AG10803 (cell line): ENCODE results near the gene IPO4.

Experiments used
- DNase-seq: peaks from one replicate; pipeline ENCODE4 v3.0.0; 2010; ENCODE audit warnings: low read depth
- H3K4me3 ChIP-seq: 2 replicates; pipeline ENCODE4 v1.5.1; 2011; ENCODE audit warnings: mild to moderate bottlenecking, low read length, control low read depth
- TF ChIP-seq, protein P1 (sequence below): conservative IDR thresholded peaks from 2 replicates; pipeline ENCODE4 v1.5.1; 2011; ENCODE audit warnings: mild to moderate bottlenecking, low read length, control low read depth, inconsistent platforms

IPO4 gene

DNA sequence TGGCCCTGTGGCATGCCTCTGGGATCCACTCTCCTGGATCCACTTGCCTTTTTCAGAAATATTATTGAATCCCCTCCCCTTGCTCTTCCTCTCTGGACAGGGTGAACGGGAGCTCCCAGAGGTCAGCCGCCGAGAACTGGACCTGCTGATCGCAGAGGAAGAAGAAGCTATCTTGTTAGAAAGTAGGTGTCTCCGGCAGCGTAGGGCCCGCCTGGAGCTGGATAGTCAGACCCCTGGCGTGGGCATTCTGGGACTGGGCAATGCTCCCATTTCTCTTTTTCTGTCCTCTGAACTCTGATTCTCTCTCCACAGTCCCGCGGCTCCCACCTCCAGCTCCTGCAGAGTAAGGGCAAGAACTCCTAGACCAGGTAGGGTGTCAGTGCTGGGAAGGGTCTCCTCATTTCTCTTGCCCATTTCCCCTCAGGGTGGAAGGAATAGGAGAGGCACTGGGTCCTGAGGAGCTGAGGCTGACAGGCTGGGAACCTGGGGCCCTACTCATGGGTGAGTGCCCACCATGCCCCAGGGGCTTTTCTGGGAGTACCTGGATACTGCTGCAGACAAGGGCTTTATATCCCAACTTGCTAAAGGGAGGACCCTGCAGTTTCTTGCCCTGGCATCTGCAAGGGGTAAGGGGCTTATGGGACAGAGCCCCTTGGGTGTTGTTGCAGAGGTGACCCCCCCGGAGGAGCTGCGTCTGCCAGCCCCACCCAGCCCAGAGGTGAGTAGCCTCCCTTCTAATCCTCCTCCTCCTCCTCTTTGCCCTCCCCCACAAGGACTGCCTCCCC, 11.4 kb downstream of the IPO4 start:
- DNase-seq = no peak
- TF ChIP-seq, protein P1, sequence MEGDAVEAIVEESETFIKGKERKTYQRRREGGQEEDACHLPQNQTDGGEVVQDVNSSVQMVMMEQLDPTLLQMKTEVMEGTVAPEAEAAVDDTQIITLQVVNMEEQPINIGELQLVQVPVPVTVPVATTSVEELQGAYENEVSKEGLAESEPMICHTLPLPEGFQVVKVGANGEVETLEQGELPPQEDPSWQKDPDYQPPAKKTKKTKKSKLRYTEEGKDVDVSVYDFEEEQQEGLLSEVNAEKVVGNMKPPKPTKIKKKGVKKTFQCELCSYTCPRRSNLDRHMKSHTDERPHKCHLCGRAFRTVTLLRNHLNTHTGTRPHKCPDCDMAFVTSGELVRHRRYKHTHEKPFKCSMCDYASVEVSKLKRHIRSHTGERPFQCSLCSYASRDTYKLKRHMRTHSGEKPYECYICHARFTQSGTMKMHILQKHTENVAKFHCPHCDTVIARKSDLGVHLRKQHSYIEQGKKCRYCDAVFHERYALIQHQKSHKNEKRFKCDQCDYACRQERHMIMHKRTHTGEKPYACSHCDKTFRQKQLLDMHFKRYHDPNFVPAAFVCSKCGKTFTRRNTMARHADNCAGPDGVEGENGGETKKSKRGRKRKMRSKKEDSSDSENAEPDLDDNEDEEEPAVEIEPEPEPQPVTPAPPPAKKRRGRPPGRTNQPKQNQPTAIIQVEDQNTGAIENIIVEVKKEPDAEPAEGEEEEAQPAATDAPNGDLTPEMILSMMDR = no peak
- no peak overlapping the region for H3K4me3 ChIP-seq

DNA sequence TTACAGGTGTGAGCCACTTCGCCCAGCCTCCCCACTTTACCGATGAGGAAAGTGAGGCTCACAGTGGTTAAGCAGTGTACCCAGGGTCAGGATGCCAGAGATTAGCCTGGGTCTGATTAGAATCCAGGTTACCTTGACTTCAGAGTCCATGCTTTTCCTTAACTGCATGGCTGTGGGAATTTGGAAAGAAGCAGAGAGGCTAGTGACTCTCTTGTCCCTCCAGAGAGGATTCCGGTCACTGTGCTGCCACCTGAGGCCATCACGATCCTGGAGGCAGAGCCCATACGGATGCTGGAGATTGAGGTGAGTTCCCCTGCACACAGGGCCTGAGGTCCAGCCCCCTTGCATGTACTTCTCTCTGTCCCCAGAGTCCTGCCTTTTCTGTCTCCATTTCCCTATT, 12.0 kb downstream of the IPO4 start:
- no peak for DNase-seq
- H3K4me3 ChIP-seq = no peak overlapping the region
- TF ChIP-seq, protein P1 = no peak

DNA sequence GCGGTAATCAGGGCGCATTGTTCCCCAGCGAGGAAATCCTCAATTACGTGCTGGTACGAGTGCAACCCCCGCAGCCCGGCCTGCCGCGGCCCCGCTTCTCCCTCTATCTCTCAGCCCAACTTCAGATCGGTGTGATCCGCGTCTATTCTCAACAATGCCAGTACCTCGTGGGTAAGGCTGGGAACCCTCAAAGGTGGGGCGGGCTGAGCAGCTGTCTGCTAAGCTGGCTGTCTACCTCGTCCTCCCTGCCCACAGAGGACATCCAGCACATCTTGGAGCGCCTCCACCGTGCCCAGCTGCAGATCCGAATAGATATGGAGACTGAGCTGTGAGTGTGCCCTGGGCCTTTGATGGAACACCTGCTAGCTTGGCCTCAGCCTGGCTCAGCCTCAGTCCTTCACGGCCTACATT, 15.7 kb downstream of the IPO4 start:
- DNase-seq = no peak
- H3K4me3 ChIP-seq = no peak overlapping the region
- TF ChIP-seq, protein P1 = no peak

DNA sequence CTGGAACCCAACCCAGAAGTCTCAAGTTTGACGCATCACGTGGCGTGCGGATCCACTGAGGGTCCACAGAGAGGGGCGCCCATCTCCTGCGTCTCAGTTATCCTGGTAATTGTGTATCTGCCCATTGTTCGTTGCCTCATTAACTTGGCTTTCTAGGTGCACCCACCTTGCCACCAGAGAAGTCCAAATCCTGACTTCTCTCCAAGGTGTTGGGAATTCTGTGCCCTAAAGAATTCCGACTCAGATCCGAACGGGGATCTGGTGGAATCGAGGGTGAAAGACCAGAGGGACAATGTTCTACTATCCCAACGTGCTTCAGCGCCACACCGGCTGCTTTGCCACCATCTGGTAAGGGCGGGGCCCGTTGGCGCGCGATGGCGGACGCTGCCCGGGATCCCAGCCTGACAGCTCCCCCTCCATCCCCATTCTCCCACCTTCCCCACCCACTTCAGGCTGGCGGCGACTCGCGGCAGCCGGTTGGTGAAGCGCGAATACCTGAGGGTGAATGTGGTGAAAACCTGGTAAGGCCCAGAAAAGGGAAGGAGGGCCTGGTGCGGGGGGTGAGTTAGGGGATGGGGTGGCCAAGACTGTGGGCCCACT, 16.3 kb downstream of the IPO4 start:
- no peak overlapping the region for H3K4me3 ChIP-seq
- no peak for DNase-seq

DNA sequence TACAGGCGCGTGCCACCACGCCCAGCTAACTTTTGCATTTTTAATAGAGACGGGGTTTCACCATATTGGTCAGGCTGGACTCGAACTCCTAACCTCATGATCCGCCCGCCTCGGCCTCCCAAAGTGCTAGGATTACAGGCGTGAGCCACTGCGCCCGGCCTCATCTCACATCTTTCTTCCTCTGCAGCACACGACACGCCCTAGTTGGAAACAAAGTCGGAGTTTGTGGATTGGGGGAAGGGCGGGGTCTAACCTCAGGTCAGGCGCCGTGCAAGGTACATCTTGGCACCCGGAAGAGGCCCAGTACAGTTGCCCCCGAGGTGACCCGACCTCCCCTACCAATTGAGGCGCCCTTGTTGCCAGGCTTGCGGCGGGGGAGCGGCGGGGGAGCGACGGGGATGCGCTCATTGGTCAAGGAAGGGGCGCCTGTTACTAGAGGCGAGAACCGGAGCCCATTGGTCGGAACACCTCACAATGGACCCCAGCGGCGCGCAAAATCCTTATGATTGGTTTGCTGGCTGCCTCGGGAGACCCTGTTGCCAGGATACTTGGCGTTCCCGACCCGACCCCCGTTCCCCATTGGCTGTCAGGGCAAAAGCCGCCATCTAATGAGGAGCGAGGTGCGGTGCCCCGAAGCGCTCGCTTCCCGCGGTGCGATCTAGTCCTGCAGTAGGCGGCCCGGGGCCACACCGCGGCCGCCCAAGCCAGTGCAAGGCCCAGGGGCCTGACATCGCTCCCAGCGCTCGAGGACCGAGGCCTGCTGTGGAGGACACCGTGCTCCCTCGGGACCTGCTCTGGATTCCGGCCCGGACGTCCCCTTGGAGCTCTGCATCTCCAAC, 17.0 kb downstream of the IPO4 start, which contains the start of gene REC8:
Gene REC8, plus strand, starts transcription at position 659 of the 839 bp plus-strand sequence. CDS start 473 bp downstream, outside the sequence.
- TF ChIP-seq, protein P1 = no peak
- no peak for DNase-seq
- no peak within 1 kb of the TSS for H3K4me3 ChIP-seq

More for the DNA sequence above, 16.3 kb downstream of the IPO4 start:
- TF ChIP-seq, protein P1 = no peak

DNA sequence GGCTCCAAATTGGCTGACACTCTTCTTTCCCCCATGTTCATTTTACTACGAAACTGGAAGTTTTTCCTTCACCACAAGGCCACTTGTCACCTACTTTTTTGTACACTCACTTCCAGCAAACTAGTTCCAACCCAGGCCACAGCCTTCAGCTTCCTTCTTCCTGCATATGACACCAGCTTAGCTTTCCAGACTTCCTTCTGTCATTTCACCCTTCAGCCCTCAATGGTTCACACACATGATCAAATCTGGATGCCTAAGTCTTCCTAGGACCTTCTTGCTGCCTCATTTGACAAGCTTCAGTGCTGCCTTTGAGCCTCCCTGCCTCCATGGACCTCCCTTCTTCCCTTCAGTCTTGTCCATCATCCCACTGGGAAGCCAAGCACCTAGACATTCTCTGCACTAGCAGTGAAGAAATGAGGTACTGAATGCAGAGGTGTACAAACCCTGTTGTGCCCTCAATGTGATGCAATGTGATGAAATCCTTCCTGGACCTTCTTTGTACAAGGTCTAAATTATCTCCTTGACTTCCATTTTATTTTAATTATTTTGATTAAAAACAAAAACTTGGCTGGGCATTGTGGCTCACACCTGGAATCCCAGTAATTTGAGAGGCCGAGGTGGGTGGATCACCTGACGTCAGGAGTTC, 21.0 kb downstream of the IPO4 start:
- TF ChIP-seq, protein P1 = no peak
- H3K4me3 ChIP-seq = no peak overlapping the region
- no peak for DNase-seq
